PC-3 (cell line): ENCODE measurements around the gene GPRIN3.

Source experiments
- CTCF ChIP-seq: fragments of 300-600 bp; sonication (generic); conservative IDR thresholded peaks from 2 replicates; pipeline ENCODE4 v1.5.1; 2017; ENCODE audit warnings: antibody characterized with exemption, low read depth, mild to moderate bottlenecking, low read length
- EZH2 ChIP-seq: fragments of 300-600 bp; sonication (generic); IDR thresholded peaks from one replicate; pipeline ENCODE4 v1.6.1; 2017; ENCODE audit warnings: antibody characterized with exemption, mild to moderate bottlenecking, low read length; ENCODE audit not compliant: unreplicated experiment
- EZH2phosphoT487 ChIP-seq: fragments of 300-600 bp; sonication (generic); IDR thresholded peaks from 2 replicates; pipeline ENCODE4 v1.6.1; 2018; ENCODE audit warnings: mild to moderate bottlenecking, antibody characterized with exemption, low read length, borderline replicate concordance

GRCh38 chr4:89316931-89317366 lies 9.3 kb upstream of the GPRIN3 start:
- no peak for TF ChIP-seq EZH2
- no peak for TF ChIP-seq EZH2phosphoT487
- TF ChIP-seq CTCF: no peak
